ENCODE measurements around the gene DLX2.

DLX2 gene

GRCh38 chr2:172092716-172093415, 9.8 kb downstream of the DLX2 start:
- DNase-seq = no peak

DNA sequence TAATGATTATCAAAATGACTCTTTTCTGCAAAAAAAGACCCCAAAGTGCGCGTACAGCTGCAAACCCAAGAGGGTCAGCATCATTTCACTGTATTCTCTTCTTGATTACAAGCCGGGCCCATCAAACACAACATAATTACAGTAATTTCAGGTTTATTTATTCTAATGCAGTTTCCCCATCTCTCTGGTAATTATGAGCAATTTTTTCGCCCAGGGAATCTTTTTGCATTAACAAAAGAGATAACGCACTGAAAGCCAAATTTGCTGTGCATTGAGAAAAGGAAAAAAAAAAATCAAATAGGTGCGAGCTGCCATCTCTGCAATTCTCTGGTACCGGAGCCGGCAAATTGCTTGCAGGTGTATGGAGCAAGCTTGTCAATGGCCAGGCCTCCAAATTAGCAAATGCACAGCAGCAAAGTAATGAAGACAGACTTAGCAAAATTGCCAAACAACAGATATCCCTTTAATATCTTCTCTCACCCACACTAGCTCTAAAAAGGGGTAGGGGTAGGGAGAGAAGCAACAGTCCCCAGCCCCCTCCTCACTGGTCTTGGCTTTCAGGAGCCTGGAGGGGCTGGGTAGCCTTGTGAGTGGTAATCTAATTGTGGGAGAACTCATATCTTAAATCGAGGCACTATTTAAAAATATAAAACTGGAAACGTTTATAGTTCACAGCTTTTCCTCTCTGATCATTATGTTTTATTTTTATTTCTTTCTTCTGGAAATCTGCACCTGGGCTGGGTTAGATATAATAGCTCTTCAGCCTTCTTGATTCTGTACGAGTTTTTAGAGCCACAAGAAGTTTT, 10.7 kb downstream of the DLX2 start:
- no peak for DNase-seq

- no peak for DNase-seq
Measured at GRCh38 chr2:172091000-172091641, 11.6 kb downstream of the DLX2 start.

GRCh38 chr2:172090044-172090961, 12.4 kb downstream of the DLX2 start:
- DNase-seq = no peak

GRCh38 chr2:172089633-172090032, 13.1 kb downstream of the DLX2 start:
- no peak for DNase-seq

DNA sequence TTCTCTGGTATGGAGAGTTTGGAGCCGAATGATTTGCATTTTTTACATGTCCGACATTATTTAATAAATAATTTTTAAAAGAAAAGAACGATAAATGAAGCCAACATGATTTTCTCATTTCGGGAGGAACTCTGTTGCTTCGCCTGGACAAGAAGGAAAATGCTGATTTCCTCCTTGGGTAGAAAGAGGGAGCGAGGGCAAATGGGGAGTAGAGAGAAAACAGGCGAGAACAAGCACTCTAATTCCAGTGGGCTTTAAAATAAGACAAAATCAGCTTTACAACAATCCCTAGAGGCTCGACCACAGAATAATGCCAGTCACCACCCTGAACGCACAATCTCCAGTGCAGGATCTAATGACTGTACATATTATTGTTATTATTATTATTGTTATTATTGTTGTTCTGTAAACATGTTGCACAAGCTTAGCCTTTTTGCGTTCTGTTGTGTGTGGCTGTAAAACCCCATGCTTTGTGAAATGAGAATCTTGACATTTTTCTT, 13.6 kb downstream of the DLX2 start:
- no peak for DNase-seq

- no peak for DNase-seq
Measured at GRCh38 chr2:172088245-172089004, 14.3 kb downstream of the DLX2 start.

DNA sequence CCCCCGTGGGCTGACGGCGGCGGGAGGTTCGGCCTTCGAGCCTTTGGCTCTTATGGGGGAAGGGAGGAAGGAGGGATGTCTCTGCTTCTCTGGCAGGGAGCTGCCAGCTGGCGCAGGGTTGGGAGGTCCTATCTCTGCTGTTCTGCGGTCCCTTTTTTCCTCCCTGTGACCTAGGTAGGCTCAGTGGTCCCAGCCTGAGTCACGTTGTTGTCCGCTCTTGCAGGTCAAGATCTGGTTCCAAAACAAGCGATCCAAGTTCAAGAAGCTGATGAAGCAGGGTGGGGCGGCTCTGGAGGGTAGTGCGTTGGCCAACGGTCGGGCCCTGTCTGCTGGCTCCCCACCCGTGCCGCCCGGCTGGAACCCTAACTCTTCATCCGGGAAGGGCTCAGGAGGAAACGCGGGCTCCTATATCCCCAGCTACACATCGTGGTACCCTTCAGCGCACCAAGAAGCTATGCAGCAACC, 14.9 kb downstream of the DLX2 start:
- DNase-seq = no peak

GRCh38 chr2:172087207-172087779, 15.4 kb downstream of the DLX2 start:
- DNase-seq = no peak

DNA sequence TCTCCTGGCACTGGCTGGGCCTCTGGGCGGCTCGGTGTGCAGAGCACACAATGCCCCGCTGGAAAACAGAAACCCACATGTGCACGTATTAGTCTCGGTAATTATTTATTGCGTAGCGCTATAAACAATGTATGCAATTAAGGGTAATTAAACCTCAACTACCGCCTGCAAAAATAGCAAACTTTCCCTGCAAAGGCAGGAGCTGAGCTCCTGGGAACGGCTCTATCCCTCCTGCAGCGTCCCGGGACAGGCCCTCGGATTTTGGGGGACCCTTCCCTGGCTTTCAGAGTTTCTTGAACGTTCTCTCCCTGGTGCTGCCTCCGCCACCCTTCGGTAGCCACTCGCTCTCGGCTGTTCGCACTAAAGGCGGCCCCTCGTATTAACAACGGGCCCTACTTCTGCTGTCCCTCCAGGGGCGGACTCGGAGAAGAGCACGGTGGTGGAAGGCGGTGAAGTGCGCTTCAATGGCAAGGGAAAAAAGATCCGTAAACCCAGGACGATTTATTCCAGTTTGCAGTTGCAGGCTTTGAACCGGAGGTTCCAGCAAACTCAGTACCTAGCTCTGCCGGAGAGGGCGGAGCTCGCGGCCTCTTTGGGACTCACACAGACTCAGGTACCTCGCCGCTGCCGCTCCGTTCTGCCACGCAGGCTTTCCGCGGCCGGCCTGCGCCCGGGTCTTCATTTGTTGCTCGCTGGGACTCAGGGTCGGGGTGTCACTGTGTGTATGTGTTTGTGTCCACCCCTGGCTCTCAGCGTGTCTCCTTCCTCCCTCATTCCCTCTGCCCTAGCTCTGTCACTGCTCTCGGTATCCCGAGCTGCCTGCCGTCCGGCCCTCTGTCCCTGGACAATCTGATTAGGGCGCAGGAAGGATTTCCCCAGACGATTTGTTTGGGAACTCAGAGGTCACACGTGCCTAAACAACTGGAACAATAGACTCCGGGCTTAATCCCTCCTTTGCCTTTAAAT, 16.2 kb downstream of the DLX2 start:
- no peak for DNase-seq

GRCh38 chr2:172085460-172086159, 17.1 kb downstream of the DLX2 start, which contains the start of gene DLX1:
TSS of gene DLX1 (plus strand) at chr2:172085507. CDS start at chr2:172085678, 171 bp downstream.
- DNase-seq = no peak

DNA sequence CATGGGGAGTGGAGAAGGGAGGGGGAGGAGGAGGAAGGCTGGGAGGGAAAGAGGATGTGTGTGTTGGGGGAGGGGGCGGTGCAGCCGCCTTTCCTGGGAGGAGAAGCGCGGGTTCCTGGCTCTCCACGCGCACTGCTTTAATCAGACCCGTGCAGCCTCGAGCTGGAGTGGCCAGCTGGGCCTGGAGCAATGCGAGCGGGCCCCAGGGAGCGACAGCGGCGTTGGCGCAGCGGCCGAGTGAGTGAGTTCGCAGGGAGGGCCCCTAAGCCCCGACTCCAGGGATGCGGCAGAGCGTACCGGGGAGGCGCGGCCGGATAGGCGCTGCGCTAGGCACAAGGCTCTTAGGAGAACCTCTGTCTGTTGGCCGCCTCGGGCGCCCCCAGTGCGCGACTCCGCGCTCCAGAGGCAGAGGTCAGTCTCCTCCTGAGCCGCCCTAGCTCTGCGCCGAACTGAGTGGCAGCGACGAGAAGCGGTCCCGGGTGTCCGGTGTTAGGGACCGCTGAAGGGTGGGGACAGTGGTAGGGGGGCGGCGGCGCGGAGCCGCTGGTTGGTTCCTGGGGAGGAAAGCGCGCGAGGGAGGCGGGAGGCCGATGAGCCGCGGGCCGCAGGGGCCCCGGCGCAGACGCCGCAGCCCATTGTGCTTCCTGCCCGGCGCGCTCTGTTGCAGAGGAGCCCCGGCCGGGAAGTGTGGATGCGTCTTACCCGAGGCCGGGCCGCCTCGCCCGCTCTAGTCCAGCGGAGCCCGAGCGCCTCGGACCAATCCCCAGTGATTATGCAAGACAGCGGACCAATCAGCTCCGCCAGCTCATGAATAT, 17.8 kb downstream of the DLX2 start:
- DNase-seq = peak; percentile 95

DNA sequence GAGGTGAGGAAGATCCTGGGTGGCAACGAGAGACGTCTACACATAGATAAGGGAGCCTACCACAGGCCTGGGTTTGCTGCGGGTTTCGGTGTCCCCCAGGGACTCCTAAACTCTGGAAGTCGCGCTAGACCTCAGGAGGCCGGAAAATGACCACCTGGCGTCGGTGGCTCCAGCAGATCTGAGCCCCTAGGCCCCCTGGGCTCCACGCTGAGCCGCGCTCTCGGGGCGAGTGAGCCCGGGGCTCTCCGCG, 18.4 kb downstream of the DLX2 start:
- DNase-seq = no peak

GRCh38 chr2:172083628-172084394, 18.9 kb downstream of the DLX2 start:
- DNase-seq = no peak

DNA sequence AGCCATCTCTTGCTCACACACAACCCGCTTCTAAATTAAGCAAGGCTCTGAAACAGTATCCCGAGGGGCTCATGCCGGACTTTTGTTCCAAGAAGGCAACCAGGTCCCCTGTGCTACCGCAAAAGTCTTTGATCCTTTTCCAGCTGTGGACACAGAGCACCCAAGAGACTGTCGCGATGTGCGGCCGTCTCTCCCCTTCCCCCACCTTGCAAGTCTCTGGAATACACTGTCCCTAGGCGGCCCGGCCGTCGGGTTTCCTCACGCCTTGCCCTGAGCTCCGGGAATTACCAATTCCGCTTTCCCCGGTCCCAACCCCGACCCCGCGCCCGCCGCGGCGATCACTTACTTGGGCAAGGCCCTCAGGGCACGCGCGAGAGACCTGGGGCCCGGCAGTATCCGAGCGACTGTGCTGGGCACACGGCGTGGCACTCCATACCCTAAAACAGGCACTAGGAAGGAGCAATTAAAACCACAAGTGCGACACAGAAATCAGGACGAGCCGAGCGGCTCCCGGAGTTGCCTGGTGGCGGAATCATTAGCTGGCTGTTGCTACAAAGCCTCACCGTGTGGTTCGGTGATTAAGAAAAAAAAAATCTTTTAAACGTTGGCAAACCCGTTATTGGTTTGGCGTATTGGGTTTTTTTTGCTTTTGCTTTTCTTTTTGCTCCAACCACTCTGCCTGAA, 19.6 kb downstream of the DLX2 start:
- no peak for DNase-seq

- no peak for DNase-seq
Measured at GRCh38 chr2:172082105-172082943, 20.4 kb downstream of the DLX2 start.

Data from NCI-H1694 (cell line).